GM18505 (cell line): ENCODE measurements around the gene FEM1B.

Source experiments
- ATAC-seq: cut with Tn5 transposase; IDR thresholded peaks from one replicate; pipeline ENCODE4 v1.9.1; 2021; ENCODE audit not compliant: unreplicated experiment
- POLR2A ChIP-seq: IDR thresholded peaks from 4 replicates; pipeline ENCODE4 v1.6.1; 2011; ENCODE audit warnings: borderline replicate concordance; ENCODE audit not compliant: insufficient read depth, insufficient read length; ENCODE audit errors: extremely low read depth

Gene FEM1B

DNA sequence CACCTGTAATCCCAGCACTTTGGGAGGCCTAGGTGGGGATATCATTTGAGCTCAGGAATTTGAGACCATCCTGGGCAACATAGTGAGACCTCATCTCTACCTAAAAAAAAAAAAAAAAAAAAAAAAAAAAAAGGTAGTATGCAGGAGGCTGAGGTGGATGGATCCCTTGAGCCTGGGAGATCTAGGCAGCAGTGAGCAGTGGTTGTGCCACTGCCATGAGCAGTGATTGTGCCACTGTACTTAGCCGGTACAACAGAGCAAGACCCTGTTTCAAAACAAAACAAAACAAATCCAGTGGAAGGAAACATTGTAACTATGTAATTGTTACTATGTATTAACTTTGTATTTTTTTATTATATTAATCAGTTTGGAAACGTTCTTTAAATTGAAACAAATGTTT, 5.9 kb downstream of the FEM1B start:
- no peak for ATAC-seq
- TF ChIP-seq POLR2A: no peak

DNA sequence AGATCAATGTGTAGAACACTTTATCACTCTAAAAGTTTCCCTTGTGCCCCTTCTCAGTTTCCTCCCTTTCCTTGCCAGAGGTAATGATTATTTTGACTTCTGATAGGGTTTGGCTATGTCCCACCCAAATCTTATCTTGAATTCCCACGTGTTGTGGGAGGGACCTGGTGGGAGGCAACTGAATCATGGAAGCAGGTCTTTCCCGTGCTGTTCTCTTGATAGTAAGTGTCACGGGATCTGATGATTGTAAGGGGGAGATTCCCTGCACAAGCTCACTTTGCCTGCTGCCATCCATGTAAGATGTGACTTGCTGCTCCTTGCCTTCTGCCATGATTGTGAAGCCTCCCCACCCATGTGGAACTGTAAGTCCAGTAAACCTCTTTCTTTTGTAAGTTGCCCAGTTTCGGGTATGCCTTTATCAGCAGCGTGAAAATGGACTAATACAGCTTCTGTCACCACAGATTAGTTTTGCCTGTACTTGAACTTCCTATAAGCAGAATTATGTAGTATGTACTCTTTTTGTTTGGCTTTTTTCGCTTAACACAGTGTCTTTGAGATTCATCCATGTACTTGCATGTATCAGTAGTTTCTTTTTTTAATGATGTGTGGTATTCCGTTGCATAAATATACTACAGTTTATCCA, 7.2 kb downstream of the FEM1B start:
- ATAC-seq: no peak
- TF ChIP-seq POLR2A: no peak

DNA sequence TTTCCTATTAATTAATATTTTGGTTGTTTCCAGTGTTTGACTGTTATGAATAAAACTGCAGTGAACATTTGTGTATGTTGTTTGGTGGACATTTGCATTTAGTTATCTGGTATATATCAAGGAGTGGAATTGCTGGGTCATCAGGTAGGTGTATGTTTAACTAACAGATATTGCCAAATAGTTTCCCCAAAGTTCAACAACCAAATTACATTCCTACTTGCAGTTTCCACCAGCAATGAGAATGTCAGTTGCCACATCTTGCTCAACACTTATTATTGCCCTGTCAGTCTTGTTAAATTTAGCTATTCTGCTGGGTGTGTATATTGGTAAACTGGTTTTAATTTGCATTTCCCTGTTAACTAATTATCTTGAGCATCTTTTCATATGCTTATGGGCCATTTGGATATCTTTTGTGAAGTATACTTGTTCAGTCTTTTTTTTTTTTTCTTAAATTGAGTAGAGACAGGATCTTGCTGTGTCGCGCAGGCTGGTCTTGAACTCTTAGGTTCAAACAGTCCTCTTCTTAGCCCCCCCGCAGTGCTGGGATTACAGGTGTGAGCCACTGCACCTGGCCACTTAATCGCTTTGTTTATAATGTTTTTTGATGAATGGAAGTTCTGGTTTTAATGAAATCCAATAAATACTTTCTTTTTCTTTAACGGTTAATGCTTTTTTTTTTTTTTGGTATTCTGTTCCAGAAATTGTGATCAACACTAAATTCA, 7.9 kb downstream of the FEM1B start:
- no peak for ATAC-seq
- TF ChIP-seq POLR2A: no peak

DNA sequence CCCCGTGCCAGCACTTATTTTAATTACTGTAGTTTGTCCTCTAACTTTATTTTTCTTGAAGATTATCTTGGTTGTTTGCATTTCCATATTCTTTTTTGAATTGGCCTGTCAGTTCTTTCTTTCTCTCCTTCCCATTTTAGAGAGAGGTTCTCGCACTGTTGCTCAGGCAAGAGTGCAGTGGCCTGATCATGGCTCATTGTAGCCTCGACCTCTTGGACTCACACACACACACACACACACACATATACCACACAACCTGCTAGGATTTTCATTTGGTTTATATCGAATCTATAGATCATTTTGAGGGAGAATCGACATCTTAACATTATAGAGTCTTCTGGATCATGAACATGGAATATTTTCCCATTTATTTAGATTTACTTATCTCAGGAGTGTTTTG, 8.7 kb downstream of the FEM1B start:
- TF ChIP-seq POLR2A: no peak

DNA sequence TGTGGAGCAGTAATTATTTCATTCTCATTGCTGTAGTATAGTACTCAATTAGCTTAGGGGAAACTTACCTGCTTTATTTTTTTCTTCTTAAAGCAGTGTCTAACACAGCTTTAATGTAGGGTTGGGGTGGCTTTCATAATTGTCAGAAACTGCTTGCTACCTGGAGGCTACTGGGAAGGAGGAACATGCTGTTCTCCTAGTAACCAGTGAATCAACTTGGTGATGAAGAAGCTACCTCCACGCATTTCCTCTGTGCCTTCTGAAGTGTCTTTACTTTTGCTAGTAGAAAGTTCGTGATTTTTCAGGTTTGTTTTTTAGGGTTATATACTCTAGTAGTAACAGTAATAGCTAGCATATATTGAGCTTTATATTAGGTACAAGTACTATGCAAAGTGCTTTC, 11.5 kb downstream of the FEM1B start:
- no peak for ATAC-seq
- TF ChIP-seq POLR2A: no peak

More for the DNA sequence above, 8.7 kb downstream of the FEM1B start:
- ATAC-seq: no peak

DNA sequence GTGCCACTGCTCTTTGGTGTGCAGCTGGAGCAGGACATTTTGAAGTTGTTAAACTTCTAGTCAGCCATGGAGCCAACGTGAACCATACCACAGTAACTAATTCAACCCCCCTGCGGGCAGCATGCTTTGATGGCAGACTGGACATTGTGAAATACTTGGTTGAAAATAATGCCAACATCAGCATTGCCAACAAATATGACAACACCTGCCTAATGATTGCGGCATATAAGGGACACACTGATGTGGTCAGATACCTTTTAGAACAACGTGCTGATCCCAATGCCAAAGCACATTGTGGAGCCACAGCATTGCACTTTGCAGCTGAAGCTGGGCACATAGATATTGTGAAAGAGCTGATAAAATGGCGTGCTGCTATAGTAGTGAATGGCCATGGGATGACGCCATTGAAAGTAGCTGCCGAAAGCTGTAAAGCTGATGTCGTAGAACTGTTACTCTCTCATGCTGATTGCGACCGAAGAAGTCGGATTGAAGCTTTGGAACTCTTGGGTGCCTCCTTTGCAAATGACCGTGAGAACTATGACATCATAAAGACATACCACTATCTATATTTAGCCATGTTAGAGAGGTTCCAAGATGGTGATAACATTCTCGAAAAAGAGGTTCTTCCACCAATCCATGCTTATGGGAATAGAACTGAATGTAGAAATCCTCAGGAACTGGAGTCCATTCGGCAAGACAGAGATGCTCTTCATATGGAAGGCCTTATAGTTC, 12.2 kb downstream of the FEM1B start:
- no peak for ATAC-seq
- no peak for TF ChIP-seq POLR2A

DNA sequence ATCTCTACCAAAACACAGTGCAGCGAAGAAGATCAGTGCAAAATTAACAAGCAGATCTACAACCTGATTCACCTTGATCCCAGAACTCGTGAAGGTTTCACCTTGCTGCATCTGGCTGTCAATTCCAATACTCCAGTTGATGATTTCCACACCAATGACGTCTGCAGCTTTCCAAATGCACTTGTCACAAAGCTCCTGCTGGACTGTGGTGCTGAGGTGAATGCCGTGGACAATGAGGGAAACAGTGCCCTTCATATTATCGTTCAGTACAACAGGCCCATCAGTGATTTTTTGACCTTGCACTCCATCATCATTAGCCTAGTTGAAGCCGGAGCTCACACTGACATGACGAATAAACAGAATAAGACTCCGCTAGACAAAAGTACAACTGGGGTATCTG, 13.2 kb downstream of the FEM1B start:
- no peak for ATAC-seq
- no peak for TF ChIP-seq POLR2A

DNA sequence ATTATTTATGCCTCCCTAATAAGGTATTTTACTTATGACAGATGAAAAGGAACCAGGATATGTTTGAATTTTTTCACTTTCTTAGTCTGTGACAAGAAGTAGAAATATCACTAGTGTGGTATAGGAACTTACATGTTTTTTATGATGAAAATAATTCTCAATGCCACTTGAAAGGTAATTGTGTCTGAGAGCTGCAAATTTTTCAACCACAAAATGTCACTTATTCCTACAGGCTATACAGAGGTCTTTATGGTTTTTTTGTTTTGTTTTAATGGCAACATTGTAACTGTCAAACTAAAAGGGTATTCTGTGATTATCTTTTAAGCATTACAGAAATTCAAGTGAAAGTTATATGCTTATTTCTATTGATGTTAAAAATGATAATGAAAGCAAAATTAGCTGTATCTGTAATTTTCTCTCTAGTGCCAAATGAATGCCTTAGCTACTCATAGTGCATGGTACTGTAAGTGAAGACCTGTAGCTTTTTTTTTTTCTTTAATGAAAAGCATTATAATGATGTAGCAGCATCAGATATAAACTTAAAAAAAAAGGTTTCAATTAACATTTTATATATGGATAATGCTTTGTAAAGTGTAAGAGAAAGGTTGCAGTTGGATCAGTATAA, 14.7 kb downstream of the FEM1B start:
- ATAC-seq: no peak
- TF ChIP-seq POLR2A: no peak

DNA sequence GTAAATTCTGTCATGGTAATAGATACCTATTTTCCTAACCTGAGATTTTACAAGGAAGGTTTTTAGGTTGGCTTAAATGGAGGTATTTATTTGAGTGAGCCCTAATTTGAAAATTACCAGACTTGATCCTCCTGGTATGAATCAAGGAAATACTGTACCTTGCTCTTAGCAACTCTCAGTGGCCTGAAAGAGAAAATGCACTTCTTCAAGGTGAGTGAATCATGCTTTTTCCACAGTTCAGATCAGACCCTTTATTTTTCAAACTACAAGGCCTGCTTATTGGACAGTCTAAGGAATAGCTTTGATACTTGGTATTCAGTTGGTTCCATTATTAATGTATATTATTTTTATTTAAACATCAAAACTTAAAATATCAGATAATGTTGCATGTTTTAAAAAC, 15.4 kb downstream of the FEM1B start:
- TF ChIP-seq POLR2A: no peak
- no peak for ATAC-seq

DNA sequence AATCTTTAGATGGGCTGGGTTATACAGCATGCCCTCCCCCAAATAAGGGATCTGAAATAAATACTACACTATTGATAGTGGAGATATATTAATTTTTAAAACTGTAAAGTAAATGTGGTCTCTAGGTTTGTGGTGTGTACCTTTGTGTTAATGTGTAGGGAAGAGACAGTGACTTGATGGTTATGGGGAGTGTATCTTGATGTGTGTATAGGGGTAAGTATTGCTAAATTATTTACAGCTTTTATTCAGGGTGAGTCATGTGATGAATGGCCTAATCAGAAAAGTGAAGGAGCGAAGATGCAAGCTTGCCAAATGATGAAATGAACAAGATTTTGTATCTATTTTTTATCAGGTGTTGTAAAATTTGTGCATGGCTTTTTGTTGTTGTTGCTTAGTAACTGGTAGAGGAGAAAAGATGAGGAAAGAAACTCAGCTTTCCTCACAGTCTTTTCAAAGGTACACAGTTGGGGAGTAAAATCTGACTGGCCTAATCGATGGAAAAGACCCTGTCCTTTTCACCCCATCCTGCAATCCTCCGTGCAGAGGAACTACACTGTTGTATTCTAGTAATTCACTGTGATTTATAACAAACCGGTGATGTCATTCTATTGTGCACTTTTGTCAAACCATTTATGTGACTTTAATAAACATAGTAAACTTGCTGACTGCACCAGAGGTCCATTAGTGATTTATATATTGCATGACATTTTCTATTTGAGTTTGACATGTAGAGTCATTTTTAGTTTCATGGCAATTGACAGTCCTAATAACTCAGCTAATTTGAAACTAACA, 17.7 kb downstream of the FEM1B start:
- no peak for TF ChIP-seq POLR2A
- ATAC-seq: no peak

DNA sequence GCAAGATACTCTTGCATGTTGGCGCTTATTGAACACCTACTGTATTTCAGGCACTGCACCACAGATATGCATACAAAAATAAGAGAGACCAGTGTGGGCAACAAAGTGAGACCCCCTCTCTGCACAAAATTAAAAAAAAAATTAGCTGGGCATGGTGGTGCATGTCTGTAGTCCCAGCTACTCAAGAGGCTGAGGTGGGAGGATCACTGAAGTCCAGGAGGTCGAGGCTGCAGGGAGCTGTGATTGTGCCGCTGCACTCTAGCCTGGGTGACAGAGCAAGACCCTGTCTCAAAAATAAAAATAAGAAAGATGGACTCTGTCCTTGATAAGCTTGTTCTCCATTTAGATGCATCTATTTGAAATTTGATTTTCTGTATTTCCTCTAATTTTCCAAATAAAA, 20.8 kb downstream of the FEM1B start:
- ATAC-seq: no peak
- TF ChIP-seq POLR2A: no peak

DNA sequence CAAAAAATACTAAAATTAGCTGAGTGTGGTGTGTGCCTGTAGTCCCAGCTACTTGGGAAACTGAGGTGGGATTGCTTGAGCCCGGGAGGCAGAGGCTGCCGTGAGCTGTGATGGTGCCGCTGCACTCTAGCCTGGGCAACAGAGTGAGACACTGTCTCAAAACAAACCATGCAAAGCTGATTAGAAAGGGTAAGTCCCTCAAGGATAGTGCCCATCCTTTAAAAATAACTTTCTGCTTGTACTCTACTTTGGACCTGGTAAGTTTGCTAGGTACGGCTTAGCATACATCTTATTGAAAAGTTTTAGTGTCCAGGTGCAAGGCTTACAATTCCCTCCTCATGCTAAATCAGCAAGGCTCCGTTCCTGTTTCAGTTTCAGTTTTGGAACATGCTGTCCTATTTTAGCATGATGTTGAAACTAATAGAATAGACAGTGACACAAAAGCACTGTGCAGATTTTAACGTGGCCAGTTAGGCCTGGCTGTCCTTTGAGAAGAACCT, 21.4 kb downstream of the FEM1B start:
- peak; percentile 77 for ATAC-seq

DNA sequence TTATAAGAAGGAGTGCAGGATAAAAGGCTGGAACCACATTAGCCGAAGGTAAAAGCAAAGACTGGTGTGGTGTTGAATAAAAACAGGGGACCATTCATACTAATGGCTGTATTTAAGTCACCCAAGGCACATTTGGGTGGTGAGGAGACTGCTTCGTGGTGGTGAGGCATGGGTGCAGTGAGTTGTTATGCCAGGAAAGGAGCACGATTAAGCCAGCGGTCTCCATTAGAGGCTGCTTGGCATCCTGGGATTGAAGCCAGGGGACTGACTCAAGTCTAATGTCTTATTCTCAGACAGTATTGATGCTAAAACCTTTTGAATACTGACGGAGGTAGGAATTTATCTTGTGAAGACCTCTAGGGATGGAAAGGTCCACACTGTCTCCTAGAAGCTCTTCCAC, 21.9 kb downstream of the FEM1B start:
- TF ChIP-seq POLR2A: no peak

More for the DNA sequence above, 21.4 kb downstream of the FEM1B start:
- no peak for TF ChIP-seq POLR2A

DNA sequence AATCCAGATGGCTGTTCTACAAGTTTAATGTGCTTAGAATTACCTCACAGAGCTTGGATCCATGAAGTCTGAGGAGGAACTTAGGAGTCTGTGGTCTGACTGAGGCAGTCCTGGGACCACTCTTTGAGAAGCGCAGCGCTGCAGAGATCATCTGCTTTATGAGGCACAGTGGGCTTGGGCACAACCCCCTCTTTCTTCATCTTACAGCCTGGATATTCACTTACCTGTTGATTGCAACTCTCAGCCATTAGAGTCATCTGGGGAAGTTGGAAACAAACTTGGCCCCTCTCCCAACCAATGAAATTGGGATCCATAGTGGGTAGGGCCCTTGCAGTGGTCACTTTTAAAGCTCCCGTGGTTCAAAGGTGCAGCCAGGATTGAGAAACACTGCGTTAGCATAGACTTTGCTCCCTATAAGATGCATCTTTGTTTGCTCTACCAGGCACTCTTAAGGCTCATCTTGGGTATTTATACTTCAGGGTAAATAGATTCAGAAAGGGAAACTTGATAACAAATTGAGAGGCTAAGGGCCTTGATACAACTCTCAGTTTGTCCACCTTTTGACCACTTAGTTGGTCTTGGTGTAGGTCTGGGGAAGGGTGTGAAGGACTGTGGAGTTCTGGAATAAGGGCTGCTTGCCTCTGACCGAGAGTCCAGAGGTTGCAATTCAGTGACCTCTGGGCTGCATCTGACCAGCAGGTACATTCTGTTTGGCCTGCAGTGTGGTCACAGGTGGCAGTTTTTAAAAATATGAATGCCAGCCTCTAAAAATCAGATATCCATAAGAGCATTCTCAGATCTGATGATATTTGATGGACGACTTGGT, 22.8 kb downstream of the FEM1B start:
- ATAC-seq: no peak
- TF ChIP-seq POLR2A: no peak

More for the DNA sequence above, 21.9 kb downstream of the FEM1B start:
- ATAC-seq: no peak
